Measurements from ENCODE around the gene PDSS2. TPM values are rescaled to one million over a fixed set of nuclear protein-coding genes. Genes with fewer than 3 reads are reported as not detected.

The PDSS2 gene
- polyA plus RNA-seq, 1 donor from 2014 or later: 4.6 TPM

DNA sequence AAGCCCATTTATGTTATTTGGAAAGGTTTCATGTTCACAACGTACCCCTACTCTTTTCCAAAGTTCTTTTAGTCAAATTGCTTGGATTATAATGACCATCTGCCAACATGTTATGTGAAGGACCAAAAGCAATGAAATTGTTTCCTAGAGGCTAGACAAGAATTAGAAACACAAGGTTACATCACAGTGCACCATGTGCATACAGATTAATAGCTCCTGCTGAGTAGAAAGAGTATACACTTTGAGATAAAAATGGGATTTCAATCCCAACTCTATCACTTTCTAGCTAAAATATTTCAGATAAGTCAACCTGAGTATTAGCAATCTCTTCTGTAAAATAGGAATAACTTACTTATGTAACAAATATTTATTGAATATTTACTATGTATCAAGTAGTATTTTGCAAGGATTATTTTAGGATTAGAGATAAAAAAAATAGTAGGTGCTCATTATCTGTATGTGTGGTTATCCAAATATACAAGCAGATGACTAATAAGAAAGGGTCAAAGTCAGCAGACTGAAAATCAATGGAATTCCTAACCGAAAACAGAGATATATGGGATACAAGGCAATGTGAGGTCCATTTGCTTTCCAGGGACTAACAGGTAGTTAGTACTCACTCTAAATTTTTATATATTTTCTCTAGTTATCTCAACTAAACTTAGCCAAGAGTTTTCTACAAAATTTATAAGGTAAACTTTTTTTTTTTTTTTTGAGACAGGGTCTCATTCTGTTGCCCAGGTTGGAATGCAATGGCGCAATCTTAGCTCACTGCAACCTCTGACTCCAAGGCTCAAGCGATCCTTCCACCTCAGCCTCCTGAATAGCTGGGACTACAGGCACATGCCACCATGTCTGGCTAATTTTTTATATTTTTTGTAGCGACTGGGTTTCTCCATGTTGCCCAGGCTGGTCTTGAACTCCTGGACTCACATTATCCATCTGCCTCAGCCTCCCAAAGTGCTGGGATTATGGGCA, 127.7 kb downstream of the PDSS2 start:
- Histone ChIP-seq H3K36me3 (ENCODE audit: insufficient read depth, low read length) (no peaks in the 10 kb centered on the region), H3K9me3 (ENCODE audit: low read length) (no peaks in the 10 kb centered on the region), H3K9me2 (ENCODE audit: insufficient read depth, low read length) (no peaks in the 10 kb centered on the region), H3K27ac (ENCODE audit: low read length) (no peak overlapping the region), H3K4me3 (ENCODE audit: low read length) (no peak overlapping the region), H3K9ac (ENCODE audit: low read length) (no peak overlapping the region), H3K79me2 (replicated peaks; ENCODE audit: insufficient read depth, low read length) (no peaks in the 10 kb centered on the region), H2AFZ (ENCODE audit: low read depth, low read length) (no peak overlapping the region), H3F3A (ENCODE audit: insufficient read depth, low read length, poor library complexity, severe bottlenecking) (no peaks in the 10 kb centered on the region), H4K20me1 (ENCODE audit: insufficient read depth) (no peaks in the 10 kb centered on the region), H3K27me3 (ENCODE audit: insufficient read depth, low read depth, low read length) (no peaks in the 10 kb centered on the region), H3K4me2 (ENCODE audit: low read length) (no peak overlapping the region)
- TF ChIP-seq EP300 (conservative IDR thresholded peaks at IDR 0.05; ENCODE audit: poor library complexity, severe bottlenecking) (no peak), TAF1 (IDR thresholded peaks at IDR 0.05; ENCODE audit: low read depth) (no peak), EZH2 (IDR thresholded peaks at IDR 0.05; ENCODE audit: borderline replicate concordance, insufficient read depth, low read length, poor library complexity, severe bottlenecking) (no peak), POLR2AphosphoS5 (IDR thresholded peaks at IDR 0.05) (no peak), MXI1 (conservative IDR thresholded peaks at IDR 0.05; ENCODE audit: poor library complexity, severe bottlenecking) (no peak), SMC3 (conservative IDR thresholded peaks at IDR 0.05; ENCODE audit: poor library complexity) (no peak), REST (IDR thresholded peaks at IDR 0.05; ENCODE audit: borderline replicate concordance) (no peak), RAD21 (conservative IDR thresholded peaks at IDR 0.05) (no peak)
- TF ChIP-seq, protein P1, sequence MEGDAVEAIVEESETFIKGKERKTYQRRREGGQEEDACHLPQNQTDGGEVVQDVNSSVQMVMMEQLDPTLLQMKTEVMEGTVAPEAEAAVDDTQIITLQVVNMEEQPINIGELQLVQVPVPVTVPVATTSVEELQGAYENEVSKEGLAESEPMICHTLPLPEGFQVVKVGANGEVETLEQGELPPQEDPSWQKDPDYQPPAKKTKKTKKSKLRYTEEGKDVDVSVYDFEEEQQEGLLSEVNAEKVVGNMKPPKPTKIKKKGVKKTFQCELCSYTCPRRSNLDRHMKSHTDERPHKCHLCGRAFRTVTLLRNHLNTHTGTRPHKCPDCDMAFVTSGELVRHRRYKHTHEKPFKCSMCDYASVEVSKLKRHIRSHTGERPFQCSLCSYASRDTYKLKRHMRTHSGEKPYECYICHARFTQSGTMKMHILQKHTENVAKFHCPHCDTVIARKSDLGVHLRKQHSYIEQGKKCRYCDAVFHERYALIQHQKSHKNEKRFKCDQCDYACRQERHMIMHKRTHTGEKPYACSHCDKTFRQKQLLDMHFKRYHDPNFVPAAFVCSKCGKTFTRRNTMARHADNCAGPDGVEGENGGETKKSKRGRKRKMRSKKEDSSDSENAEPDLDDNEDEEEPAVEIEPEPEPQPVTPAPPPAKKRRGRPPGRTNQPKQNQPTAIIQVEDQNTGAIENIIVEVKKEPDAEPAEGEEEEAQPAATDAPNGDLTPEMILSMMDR (IDR thresholded peaks at IDR 0.05; ENCODE audit: poor library complexity, severe bottlenecking): no peak

DNA sequence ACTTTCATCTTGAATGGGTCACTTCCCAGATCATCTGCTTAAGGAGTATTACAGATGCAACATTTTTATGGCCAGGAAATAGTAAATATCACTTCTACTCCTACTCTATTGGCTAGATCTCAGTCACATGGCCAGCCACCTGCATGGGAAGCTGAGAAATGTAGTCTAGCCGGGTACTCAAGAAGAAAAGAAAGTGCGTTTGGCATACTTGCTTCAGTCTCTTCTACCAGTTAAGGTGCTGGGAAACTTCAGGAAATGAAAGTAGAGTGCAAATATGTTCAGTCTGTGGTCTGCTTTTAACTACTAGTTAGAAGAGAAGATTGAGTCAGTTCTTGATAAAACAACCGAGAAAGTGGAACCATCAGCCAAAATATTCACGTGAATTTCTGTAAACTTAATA, 129.2 kb downstream of the PDSS2 start:
- Histone ChIP-seq H3K36me3 (ENCODE audit: insufficient read depth, low read length) (no peaks in the 10 kb centered on the region), H3K79me2 (replicated peaks; ENCODE audit: insufficient read depth, low read length) (no peaks in the 10 kb centered on the region), H3K9me3 (ENCODE audit: low read length) (no peaks in the 10 kb centered on the region), H3K9me2 (ENCODE audit: insufficient read depth, low read length) (no peaks in the 10 kb centered on the region), H2AFZ (ENCODE audit: low read depth, low read length) (no peak overlapping the region), H3K9ac (ENCODE audit: low read length) (no peak overlapping the region), H4K20me1 (ENCODE audit: insufficient read depth) (no peaks in the 10 kb centered on the region), H3K4me2 (ENCODE audit: low read length) (no peak overlapping the region), H3K4me3 (ENCODE audit: low read length) (no peak overlapping the region), H3F3A (ENCODE audit: insufficient read depth, low read length, poor library complexity, severe bottlenecking) (no peaks in the 10 kb centered on the region), H3K27ac (ENCODE audit: low read length) (no peak overlapping the region), H3K27me3 (ENCODE audit: insufficient read depth, low read depth, low read length) (no peaks in the 10 kb centered on the region)
- TF ChIP-seq POLR2AphosphoS5 (IDR thresholded peaks at IDR 0.05): no peak
- TF ChIP-seq, protein P1 (IDR thresholded peaks at IDR 0.05; ENCODE audit: poor library complexity, severe bottlenecking): no peak
- TF ChIP-seq EZH2 (IDR thresholded peaks at IDR 0.05; ENCODE audit: borderline replicate concordance, insufficient read depth, low read length, poor library complexity, severe bottlenecking): no peak
- TF ChIP-seq MXI1 (conservative IDR thresholded peaks at IDR 0.05; ENCODE audit: poor library complexity, severe bottlenecking): no peak
- TF ChIP-seq TAF1 (IDR thresholded peaks at IDR 0.05; ENCODE audit: low read depth): no peak
- TF ChIP-seq REST (IDR thresholded peaks at IDR 0.05; ENCODE audit: borderline replicate concordance): no peak
- no peak for TF ChIP-seq EP300 (conservative IDR thresholded peaks at IDR 0.05; ENCODE audit: poor library complexity, severe bottlenecking)
- no peak for TF ChIP-seq SMC3 (conservative IDR thresholded peaks at IDR 0.05; ENCODE audit: poor library complexity)
- no peak for TF ChIP-seq RAD21 (conservative IDR thresholded peaks at IDR 0.05)
